GM19324 (cell line): ENCODE results near the gene DNTT.

Experiments used
- ATAC-seq: cut with Tn5 transposase; IDR thresholded peaks from one replicate; pipeline ENCODE4 v1.9.1; 2021; ENCODE audit warnings: mild to moderate bottlenecking, moderate library complexity; ENCODE audit not compliant: unreplicated experiment, low FRiP score

Gene DNTT

DNA sequence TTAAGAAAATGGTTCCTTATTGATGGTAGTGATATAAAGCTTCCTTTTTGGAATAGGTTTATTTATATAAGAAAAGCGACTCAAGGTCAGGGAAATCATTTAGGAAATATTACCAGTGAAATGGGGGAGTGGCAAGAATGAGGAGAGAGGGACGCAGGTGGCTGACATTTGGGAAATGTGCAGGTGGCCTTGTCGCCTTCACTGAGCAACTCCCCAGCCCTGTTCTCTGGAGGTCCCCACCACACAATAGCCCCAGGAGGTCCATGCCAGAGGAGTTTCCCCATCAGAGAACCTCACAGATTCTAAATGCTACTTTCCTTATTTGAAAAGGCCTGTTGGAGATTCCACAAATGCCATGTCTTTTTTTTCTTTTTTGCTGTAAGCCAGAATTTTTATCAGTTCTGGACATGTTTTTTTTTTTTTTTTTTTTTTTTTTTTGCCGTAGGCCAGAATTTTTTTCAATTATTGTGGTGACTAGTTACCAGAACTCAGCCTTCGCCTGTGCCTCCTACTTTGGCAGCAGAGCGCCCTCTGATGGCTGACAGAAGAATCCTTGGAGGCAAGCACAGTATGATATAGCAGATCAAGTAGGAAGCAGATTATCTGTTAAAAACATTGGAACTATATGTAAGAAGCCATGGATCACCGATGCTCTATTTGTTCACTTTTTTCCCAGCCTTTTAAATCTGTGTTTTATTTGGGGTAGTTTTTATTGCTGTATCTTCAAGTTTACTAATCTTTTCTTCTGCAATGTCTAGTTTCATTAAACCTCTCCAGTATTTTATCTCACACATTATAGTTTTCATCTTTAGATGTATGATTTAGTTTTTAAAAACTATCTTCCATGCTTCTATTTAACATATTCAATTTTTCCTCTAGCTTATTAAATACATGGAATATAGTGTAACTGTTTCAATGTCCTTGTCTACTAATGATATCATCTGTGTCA is 36.0 kb downstream of the DNTT start:
- ATAC-seq, result no peak

DNA sequence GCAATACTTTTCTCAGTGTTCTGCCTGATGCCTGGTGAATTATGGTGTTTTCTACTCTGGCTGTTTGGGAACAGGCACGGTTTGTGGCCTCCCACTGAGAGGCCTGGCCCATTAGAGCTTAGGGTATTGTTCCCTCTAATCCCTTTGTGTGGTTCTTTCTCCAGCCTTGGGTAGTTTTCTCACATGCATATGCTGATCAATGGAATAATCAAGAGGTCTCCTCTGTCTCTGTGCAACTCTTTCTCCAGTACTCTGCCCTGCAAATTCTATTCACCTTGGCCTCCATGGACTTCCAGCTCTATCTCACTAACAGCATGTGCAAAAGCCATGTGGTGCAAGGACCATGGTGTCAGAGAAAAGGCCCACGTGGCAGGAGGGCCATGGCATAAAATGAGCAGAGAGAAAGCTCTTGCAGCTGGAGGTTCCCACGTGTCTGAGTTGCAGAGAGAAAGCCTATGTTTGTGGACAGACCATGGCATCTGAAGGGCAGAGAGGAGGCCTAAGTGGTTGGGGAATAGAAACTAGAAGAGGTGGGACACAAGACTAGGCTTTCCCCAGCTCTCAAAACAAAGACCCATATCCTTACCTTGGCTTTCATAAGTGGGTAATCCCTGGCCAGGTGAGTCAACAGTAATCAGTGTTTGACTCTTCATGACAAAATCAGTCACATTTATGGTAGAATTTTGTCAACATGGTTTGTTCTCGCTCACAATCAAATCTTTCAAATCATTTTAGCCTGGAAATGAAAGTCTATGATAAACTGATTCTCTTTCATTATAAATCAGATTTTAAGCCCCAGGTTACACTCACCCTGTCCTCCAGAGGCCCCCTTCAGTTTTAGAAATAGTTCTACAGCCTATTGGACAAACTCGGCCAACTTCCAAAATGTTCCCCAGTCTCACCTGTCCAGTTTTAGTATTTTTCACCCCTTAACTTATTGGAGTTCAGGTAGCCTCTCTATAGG is 37.3 kb downstream of the DNTT start:
- no peak for ATAC-seq

GRCh38 chr10:96342402-96342801 is 38.2 kb downstream of the DNTT start:
- ATAC-seq, result no peak

DNA sequence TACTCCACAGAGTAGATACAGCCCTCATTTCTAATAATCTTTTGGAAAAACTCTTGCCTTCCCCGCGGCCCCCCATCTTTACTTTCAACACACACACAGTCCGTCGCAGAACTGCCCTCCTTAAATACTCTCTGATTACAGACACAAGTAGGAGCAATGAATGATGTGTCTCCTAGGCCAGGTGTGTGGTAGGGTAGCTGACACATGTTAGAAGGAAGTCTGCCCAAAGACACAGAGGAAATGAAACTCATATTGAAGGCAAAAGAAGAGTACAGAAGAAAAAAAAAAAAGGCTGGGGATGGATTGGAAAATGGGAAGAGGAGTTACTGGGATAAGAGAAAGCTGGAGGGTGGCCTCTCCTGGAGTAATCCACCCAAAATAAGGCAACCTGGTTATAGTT is 39.9 kb downstream of the DNTT start:
- ATAC-seq, result no peak

DNA sequence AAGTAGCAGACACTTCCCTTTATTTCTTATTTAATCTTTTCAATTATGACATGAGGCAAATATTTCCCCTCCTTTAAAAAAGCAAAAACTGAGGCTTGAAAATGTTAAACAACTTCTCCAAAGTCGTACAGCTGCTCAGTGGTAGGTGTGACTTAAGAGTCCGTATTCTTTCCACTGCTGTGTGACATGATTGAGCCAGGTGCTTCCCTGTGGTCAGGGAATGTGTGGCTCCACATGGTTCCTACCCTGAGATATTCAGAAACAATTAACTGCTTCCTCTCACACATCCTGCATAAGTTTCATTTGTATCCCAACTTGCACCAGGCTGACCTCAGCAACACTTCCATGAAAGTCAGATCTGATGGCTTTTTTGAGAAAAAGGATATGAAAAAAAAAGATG is 41.0 kb downstream of the DNTT start:
- no peak for ATAC-seq

DNA sequence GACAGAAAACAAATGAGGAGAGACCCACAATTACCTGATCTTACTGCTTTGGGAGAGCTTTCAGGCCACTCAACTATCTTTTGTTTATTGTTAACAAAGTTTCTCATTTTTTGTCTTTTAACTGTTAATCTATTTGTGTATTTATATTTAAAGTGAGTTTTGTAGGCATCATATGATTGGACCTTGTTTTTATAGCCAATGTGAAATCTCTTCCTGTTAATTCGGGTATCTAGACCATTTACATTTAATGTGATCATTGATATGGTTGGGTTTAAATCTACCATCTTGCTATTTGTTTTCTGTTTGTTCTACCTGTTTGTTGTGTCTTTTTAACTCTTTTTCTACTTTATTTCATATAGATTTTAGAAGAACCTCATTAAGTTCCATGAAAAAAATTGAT is 42.1 kb downstream of the DNTT start:
- ATAC-seq, result no peak

DNA sequence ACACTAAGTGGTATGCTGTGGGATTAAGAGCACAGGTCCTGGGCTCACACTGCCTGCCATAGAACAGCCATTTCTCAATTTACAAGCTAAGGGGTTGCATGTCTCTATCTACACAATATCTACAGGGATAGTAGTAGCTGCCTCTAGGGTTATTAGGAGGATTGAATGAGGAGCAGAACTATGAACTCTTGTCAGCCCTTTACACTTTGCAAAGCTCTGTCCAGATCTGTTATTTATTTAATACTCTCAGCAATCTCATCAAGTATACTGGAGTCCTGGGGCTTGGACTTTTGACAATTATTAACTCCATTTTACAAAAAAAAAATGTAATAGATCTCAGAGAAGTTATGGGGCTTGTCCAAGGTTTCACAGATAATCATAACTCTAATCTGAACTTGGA is 47.8 kb downstream of the DNTT start:
- no peak for ATAC-seq

- no peak for ATAC-seq
These were observed 48.3 kb downstream of the DNTT start for GRCh38 chr10:96352582-96352981.

DNA sequence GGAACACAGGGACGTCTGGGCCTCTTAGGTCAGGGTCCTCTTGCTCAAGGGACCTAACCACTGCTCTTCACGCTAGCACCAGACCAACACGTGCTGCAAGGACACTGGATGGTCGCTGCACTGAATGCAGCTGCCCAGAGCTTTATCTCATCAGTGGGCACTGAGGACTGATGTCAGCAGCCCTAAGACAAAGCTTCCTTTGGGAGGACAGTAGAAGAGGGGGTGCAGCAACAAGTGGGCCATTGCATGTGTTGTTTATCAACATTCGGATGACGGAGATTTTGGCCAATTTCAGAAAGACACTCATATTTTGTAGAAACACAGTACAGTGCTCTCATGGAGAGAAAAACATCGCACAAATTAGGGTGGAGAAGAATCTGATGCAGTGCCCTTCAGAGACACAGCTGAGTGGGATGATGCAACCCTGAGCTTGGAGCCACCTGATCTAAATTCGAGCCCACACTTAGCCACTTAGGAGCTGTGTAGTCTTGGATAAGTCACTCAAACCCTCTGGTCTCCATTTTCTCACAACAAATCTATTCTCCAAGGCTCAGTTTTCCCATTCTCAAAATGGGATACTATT is 52.9 kb downstream of the DNTT start:
- ATAC-seq, result no peak

DNA sequence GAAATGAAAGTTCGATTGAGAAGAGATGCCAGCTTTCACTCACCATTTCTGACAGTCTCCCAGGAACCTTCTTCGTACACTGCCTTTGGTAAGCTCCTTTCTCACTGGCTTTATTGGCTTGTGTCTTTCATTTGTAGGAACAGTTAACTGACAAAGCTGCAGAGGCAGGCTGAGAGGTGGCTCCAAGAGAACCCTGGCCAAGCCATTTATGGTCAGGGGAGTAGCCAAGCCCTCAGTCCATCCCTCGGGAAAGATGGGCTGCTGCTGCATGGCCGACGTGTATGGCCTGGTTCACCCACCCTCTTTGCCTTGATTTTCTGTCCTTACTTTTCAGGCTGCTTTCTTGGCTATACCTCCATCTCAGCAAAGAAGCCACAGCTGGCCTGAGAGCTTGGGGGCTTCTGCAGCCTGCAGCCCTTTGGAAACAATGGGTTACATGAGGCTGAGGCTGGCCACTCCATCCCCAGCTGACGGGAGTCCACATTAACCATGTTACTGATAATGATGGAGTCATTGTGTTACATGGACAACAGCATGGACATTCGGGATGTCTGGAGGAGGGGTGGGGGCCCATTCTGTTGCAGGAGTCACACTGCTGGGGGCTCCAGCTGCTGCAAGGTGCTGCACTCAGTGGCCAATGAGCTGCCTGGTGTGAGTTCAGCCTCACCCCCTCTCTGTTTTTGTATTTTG is 54.8 kb downstream of the DNTT start, which contains the start of gene OPALIN:
Gene OPALIN, minus strand, starts transcription at position 152 of the 690 bp plus-strand sequence. Its CDS starts 106 bp downstream, at position 46.
- no peak for ATAC-seq

- ATAC-seq, result no peak
These were observed 55.4 kb downstream of the DNTT start for GRCh38 chr10:96359616-96360015.

GRCh38 chr10:96360331-96360730 is 56.1 kb downstream of the DNTT start:
- no peak for ATAC-seq

GRCh38 chr10:96360766-96361165 is 56.5 kb downstream of the DNTT start:
- ATAC-seq, result no peak

GRCh38 chr10:96365571-96365970 is 61.3 kb downstream of the DNTT start:
- ATAC-seq, result no peak

- ATAC-seq, result no peak
These were observed 62.3 kb downstream of the DNTT start for GRCh38 chr10:96366508-96366907.

- no peak for ATAC-seq
These were observed 63.2 kb downstream of the DNTT start for GRCh38 chr10:96367470-96367869.

- no peak for ATAC-seq
These were observed 64.7 kb downstream of the DNTT start for GRCh38 chr10:96368971-96369370.

GRCh38 chr10:96369890-96370583 is 65.8 kb downstream of the DNTT start:
- no peak for ATAC-seq

- no peak for ATAC-seq
These were observed 66.4 kb downstream of the DNTT start for GRCh38 chr10:96370584-96371157.
